ENCODE data around the gene YRDC.

DNA sequence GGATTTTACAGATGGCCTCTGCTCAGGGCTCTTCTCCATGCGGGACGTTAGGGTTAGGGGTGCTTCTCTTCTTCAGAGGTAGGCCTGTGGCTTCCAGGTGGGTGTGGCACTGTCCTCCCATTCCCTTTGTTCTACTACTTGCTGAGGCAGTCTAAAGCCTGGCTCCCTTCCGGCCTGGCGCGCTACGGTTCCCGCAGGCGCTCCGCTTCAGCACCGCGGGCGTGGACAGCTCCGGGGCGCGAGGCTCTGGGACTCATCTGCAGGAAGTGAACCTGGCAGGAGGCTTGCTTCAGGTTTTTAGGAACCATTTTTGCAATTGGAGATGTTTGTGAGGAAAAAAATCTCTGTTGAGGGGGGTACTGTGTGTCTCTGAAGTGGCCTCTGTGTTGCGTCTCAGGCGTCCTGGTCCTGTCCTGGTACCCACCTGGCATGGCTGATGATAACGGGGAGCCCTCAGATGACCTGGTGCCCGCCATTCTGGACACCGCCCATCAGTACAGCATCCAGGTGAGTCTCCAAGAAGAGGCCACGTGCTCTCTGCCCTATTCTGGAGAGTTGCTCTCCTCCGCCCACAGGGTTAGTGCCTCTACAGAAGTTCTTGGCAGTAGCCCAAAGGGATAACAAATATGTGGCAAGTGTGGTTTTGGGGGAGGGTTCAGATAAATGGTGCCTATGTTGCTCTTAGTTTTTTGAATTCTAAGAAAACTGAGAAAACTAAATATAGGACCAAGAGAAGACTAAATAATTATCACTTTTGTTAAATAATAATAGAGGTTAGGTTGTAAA is 12.5 kb downstream of the YRDC start:
- TF ChIP-seq ARNTL (CRISPR knock-in tag; IDR thresholded peaks at IDR 0.05; ENCODE audit: borderline replicate concordance, low read depth) = no peak
- TF ChIP-seq ZFP3 (CRISPR knock-in tag; IDR thresholded peaks at IDR 0.05) = no peak
- TF ChIP-seq, protein P1, sequence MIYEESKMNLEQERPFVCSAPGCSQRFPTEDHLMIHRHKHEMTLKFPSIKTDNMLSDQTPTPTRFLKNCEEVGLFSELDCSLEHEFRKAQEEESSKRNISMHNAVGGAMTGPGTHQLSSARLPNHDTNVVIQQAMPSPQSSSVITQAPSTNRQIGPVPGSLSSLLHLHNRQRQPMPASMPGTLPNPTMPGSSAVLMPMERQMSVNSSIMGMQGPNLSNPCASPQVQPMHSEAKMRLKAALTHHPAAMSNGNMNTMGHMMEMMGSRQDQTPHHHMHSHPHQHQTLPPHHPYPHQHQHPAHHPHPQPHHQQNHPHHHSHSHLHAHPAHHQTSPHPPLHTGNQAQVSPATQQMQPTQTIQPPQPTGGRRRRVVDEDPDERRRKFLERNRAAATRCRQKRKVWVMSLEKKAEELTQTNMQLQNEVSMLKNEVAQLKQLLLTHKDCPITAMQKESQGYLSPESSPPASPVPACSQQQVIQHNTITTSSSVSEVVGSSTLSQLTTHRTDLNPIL (CRISPR knock-in tag; IDR thresholded peaks at IDR 0.05; ENCODE audit: low read depth) = no peak
- no peak for TF ChIP-seq ZNF565 (CRISPR knock-in tag; conservative IDR thresholded peaks at IDR 0.05; ENCODE audit: low read depth)
- TF ChIP-seq, protein P2, sequence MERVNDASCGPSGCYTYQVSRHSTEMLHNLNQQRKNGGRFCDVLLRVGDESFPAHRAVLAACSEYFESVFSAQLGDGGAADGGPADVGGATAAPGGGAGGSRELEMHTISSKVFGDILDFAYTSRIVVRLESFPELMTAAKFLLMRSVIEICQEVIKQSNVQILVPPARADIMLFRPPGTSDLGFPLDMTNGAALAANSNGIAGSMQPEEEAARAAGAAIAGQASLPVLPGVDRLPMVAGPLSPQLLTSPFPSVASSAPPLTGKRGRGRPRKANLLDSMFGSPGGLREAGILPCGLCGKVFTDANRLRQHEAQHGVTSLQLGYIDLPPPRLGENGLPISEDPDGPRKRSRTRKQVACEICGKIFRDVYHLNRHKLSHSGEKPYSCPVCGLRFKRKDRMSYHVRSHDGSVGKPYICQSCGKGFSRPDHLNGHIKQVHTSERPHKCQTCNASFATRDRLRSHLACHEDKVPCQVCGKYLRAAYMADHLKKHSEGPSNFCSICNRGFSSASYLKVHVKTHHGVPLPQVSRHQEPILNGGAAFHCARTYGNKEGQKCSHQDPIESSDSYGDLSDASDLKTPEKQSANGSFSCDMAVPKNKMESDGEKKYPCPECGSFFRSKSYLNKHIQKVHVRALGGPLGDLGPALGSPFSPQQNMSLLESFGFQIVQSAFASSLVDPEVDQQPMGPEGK (CRISPR knock-in tag; IDR thresholded peaks at IDR 0.05; ENCODE audit: borderline replicate concordance) = no peak
- TF ChIP-seq ZC3H10 (CRISPR knock-in tag; IDR thresholded peaks at IDR 0.05) = no peak
- TF ChIP-seq, protein P3, sequence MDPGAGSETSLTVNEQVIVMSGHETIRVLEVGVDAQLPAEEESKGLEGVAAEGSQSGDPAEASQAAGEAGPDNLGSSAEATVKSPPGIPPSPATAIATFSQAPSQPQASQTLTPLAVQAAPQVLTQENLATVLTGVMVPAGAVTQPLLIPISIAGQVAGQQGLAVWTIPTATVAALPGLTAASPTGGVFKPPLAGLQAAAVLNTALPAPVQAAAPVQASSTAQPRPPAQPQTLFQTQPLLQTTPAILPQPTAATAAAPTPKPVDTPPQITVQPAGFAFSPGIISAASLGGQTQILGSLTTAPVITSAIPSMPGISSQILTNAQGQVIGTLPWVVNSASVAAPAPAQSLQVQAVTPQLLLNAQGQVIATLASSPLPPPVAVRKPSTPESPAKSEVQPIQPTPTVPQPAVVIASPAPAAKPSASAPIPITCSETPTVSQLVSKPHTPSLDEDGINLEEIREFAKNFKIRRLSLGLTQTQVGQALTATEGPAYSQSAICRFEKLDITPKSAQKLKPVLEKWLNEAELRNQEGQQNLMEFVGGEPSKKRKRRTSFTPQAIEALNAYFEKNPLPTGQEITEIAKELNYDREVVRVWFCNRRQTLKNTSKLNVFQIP (CRISPR knock-in tag; IDR thresholded peaks at IDR 0.05; ENCODE audit: borderline replicate concordance, low read depth) = no peak
- no peak for TF ChIP-seq ZFP30 (CRISPR knock-in tag; IDR thresholded peaks at IDR 0.05)
- TF ChIP-seq ISL1 (CRISPR knock-in tag; IDR thresholded peaks at IDR 0.05) = no peak
- TF ChIP-seq SNAI2 (CRISPR knock-in tag; IDR thresholded peaks at IDR 0.05) = 0 out of 2 replicates have a peak, but pooled peaks have one; percentile 24
- TF ChIP-seq CSDC2 (CRISPR knock-in tag; IDR thresholded peaks at IDR 0.05) = 0 out of 2 replicates have a peak, but pooled peaks have one; percentile 81
- TF ChIP-seq OSR1 (CRISPR knock-in tag; IDR thresholded peaks at IDR 0.05) = no peak
- TF ChIP-seq RARB (CRISPR knock-in tag; IDR thresholded peaks at IDR 0.05) = no peak
